K562 (cell line): ENCODE results near the gene TNIK. TPM values are rescaled to one million over a fixed set of nuclear protein-coding genes. Genes with fewer than 3 reads are reported as not detected.

Source experiments
- ATAC-seq: fragments of 200-7000 bp; cut with Tn5 transposase; 3 replicates; pipeline ENCODE4 v1.9.1; 2020; ENCODE audit warnings: moderate library complexity
- BruUV-seq: library from RNA; stranded (reverse); fragments of 400-500 nt; replicated peaks from 2 replicates; lab custom pipeline; 2021; lab: Mats Ljungman, UMichigan
- CTCF ChIA-PET: fragments of 300-600 bp; formaldehyde crosslinking; extraction: SDS; loops from one replicate; lab custom pipeline; 2021; ENCODE audit warnings: low intra/inter-chr PET ratio; lab: Yijun Ruan, JAX
- POLR2A ChIA-PET: fragments of 300-600, 350-650 bp; sonication (Branson Sonifier 250); formaldehyde crosslinking; extraction: SDS; loops from one replicate; lab custom pipeline; 2021; ENCODE audit warnings: antibody characterized with exemption, inconsistent platforms; lab: Yijun Ruan, JAX
- DNase-seq, 4 experiments: peaks; one replicate each; pipeline versions ENCODE4 v3.0.0 to v3.0.0-alpha.2; 2011 to 2018; ENCODE audit warnings: low spot score in 3 of 4, mixed read lengths in 3 of 4; ENCODE audit errors: extremely low read depth in 1 of 4
- FAIRE-seq: peaks from 2 replicates; lab custom pipeline; 2011; peaks lifted over from hg19 to GRCh38; lab: Jason Lieb, UNC
- H2AFZ ChIP-seq: 2 replicates; pipeline ENCODE4 v1.6.0; 2011; ENCODE audit warnings: low read depth, low read length, control low read depth, inconsistent platforms
- H3K27ac ChIP-seq: fragments of 200-600 bp; 3 replicates; pipeline ENCODE4 v1.8.0; 2011; ENCODE audit warnings: low read depth, mild to moderate bottlenecking, control low read depth, inconsistent platforms, low read length, moderate library complexity, mixed read lengths; ENCODE audit errors: extremely low read depth
- H3K27me3 ChIP-seq, 2 experiments: fragments of 300-600 bp in 1 of 2; 2 replicates in 1 of 2; 3 replicates in 1 of 2; pipeline versions ENCODE4 v1.6.0 to v1.8.0; 2011; ENCODE audit warnings: inconsistent platforms in 2 of 2, low read length in 2 of 2, mild to moderate bottlenecking in 1 of 2, mixed read lengths in 1 of 2, moderate library complexity in 1 of 2; ENCODE audit not compliant: control insufficient read depth in 2 of 2, insufficient read depth in 2 of 2
- H3K36me3 ChIP-seq: fragments of 300-600 bp; 3 replicates; pipeline ENCODE4 v1.8.0; 2011; ENCODE audit warnings: mild to moderate bottlenecking, low read length, inconsistent platforms; ENCODE audit not compliant: control insufficient read depth, insufficient read depth
- H3K4me1 ChIP-seq, 2 experiments: fragments of 200-600 bp in 1 of 2; replicated peaks in 1 of 2; 2 replicates in 1 of 2; 3 replicates in 1 of 2; pipeline versions ENCODE4 v1.5.1 to v1.8.0; 2011; ENCODE audit warnings: inconsistent platforms in 2 of 2, low read length in 2 of 2, mild to moderate bottlenecking in 1 of 2, mixed read lengths in 1 of 2, moderate library complexity in 1 of 2; ENCODE audit not compliant: control insufficient read depth in 2 of 2, insufficient read depth in 2 of 2
- H3K4me2 ChIP-seq: 2 replicates; pipeline ENCODE4 v1.6.1; 2011; ENCODE audit warnings: low read length, control low read depth, inconsistent platforms, mixed read lengths; ENCODE audit not compliant: insufficient read depth
- H3K4me3 ChIP-seq: fragments of 200-600 bp; sonication (generic), shearing (Covaris generic); 2 replicates; pipeline ENCODE4 v1.5.1; 2016; ENCODE audit warnings: control low read depth, inconsistent platforms
- H3K79me2 ChIP-seq: fragments of 200-600 bp; 3 replicates; pipeline ENCODE4 v1.8.0; 2011; ENCODE audit warnings: low read length, inconsistent platforms; ENCODE audit not compliant: control insufficient read depth, insufficient read depth
- H3K9ac ChIP-seq, 2 experiments: 2 replicates each; pipeline versions ENCODE4 v1.6.0 to v1.6.1; 2011; ENCODE audit warnings: low read depth in 2 of 2, low read length in 2 of 2, control low read depth in 1 of 2, inconsistent platforms in 1 of 2, mild to moderate bottlenecking in 1 of 2, mixed read lengths in 1 of 2; ENCODE audit not compliant: insufficient read depth in 1 of 2
- H3K9me1 ChIP-seq: one replicate; pipeline ENCODE4 v1.6.0; 2011; ENCODE audit warnings: inconsistent platforms, mild to moderate bottlenecking, low read length, moderate library complexity; ENCODE audit not compliant: control insufficient read depth, insufficient read depth
- H3K9me3 ChIP-seq: replicated peaks from 2 replicates; pipeline ENCODE4 v1.5.1; 2011; ENCODE audit warnings: low read depth, low read length, inconsistent platforms; ENCODE audit not compliant: control insufficient read depth, insufficient read depth
- H4K20me1 ChIP-seq: replicated peaks from 2 replicates; pipeline ENCODE4 v1.6.1; 2011; ENCODE audit warnings: low read length, inconsistent platforms, mixed read lengths; ENCODE audit not compliant: control insufficient read depth, insufficient read depth
- ELF1 ChIP-seq: fragments of 200-800 bp; sonication (Bioruptor generic); IDR thresholded peaks from 2 replicates; pipeline ENCODE4 v1.6.1; 2016; ENCODE audit warnings: missing genetic modification characterization, missing compliant biosample characterization
- ETV5 ChIP-seq: sonication (generic); formaldehyde crosslinking; IDR thresholded peaks from 2 replicates; pipeline ENCODE4 v1.4.0; 2020; ENCODE audit warnings: low read depth, mild to moderate bottlenecking, missing genetic modification reagents
- HDAC8 ChIP-seq: fragments of 450-650 bp; IDR thresholded peaks from 2 replicates; pipeline ENCODE4 v1.6.1; 2016; ENCODE audit warnings: mild to moderate bottlenecking, missing genetic modification characterization, moderate library complexity, missing compliant biosample characterization
- ZNF146 ChIP-seq: IDR thresholded peaks from one replicate; pipeline ENCODE4 v1.6.1; 2018; ENCODE audit warnings: missing compliant biosample characterization; ENCODE audit not compliant: unreplicated experiment
- WGBS: fragments of 100-300 bp; shearing (Covaris generic); methylation state at CpG from one replicate; pipeline ENCODE4 v1.1.6; 2016; ENCODE audit warnings: low coverage, mixed read lengths; ENCODE audit not compliant: insufficient coverage; ENCODE audit errors: missing lambda C conversion rate; 5-methylcytosine and 5-hydroxymethylcytosine counted together
- in situ Hi-C: fragments of 300-500 bp; cut with MboI; formaldehyde crosslinking; loops from 4 replicates; pipeline ENCODE4 v1.15.0; 2018; ENCODE audit warnings: inconsistent platforms, mixed read lengths
- intact Hi-C: fragments of 100-400 bp; cut with micrococcal nuclease; formaldehyde crosslinking; loops from 2 replicates; pipeline ENCODE4 v1.14.2; 2022
- polyA plus RNA-seq, 8 experiments: library from polyadenylated mRNA; depleted of rRNA in 4 of 8; stranded (reverse) in 5 of 8; unstranded in 3 of 8; fragments of >200 nt; fragmentation: Nextera tagmentation in 2 of 8; fragmentation: Illumina TruSeq in 1 of 8; extraction: Ambion mirVana in 2 of 8; extraction: Trizol in 1 of 8; gene quantifications; 2 replicates each; pipeline versions ENCODE4 v1.2.1 to v1.2.3, GENCODE V29; 2011 to 2014; ENCODE audit warnings: inconsistent platforms in 1 of 8, missing spikeins in 1 of 8
- total RNA-seq, 7 experiments: library from RNA; depleted of rRNA in 6 of 7; stranded (reverse); fragments of >200 nt in 6 of 7; fragmentation: Illumina TruSeq in 2 of 7; extraction: Trizol in 2 of 7; gene quantifications; 2 replicates each; pipeline versions ENCODE4 v1.2.1 to v1.2.3, GENCODE V29; 2011 to 2021; ENCODE audit warnings: low replicate concordance in 1 of 7
- TF ChIP-seq, protein P1 (sequence below): sonication (generic); formaldehyde crosslinking; IDR thresholded peaks from 2 replicates; pipeline ENCODE4 v1.8.1; 2023; ENCODE audit warnings: mild to moderate bottlenecking, missing genetic modification reagents

Gene TNIK
- total and polyA plus RNA-seq, 9 of the 15 experiments (the other 6 are each of a cell fraction or from before 2014, with no cell fraction given): 6.6 to 39.0 (median 24.7) TPM

DNA sequence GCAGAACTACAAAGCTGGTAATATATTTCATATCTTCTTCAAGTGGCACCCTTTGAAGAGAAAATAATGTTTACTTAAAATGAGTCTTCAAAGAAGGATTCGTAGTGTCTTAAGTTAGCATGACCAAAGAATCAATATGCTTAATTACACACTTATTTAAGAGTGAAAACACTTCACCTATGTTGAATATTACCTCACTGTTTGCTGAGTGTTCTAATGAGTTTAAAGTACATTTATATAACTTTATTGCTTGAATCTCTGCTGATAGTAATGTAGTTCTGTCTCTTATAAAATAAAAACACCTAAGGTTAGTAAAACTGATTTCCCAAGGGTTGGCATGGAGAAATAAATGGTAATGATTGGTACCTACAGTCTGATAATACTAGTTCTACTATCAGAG is 290.3 kb downstream of the TNIK start:
- H3K79me2 ChIP-seq: no peaks in the 10 kb centered on the region
- H3K27ac ChIP-seq: no peak overlapping the region
- no peaks in the 10 kb centered on the region for H4K20me1 ChIP-seq
- ChIA-PET CTCF (no interaction called here), POLR2A (interaction anchor here (0.6 kb wide), 1 partner anchor 40 kb away, joined by 3 read pairs; no protein-coding TSS in a partner anchor)
- in situ Hi-C loops (no loop called here), intact Hi-C loops (no loop called here)
- DNase-seq (no peak), ATAC-seq (no peak), FAIRE-seq (no peak)
- H3K36me3 ChIP-seq: peaks cover 34% of the 10 kb centered on the region; the same call in 2 of the 3 replicates
- no peaks in the 10 kb centered on the region for H3K9me3 ChIP-seq
- H3K9ac ChIP-seq: no peak overlapping the region
- H2AFZ ChIP-seq: no peak overlapping the region
- TF ChIP-seq HDAC8 (no peak), ZNF146 (CRISPR knock-in tag) (no peak), ETV5 (CRISPR knock-in tag) (no peak), ELF1 (tag) (no peak)
- TF ChIP-seq, protein P1, sequence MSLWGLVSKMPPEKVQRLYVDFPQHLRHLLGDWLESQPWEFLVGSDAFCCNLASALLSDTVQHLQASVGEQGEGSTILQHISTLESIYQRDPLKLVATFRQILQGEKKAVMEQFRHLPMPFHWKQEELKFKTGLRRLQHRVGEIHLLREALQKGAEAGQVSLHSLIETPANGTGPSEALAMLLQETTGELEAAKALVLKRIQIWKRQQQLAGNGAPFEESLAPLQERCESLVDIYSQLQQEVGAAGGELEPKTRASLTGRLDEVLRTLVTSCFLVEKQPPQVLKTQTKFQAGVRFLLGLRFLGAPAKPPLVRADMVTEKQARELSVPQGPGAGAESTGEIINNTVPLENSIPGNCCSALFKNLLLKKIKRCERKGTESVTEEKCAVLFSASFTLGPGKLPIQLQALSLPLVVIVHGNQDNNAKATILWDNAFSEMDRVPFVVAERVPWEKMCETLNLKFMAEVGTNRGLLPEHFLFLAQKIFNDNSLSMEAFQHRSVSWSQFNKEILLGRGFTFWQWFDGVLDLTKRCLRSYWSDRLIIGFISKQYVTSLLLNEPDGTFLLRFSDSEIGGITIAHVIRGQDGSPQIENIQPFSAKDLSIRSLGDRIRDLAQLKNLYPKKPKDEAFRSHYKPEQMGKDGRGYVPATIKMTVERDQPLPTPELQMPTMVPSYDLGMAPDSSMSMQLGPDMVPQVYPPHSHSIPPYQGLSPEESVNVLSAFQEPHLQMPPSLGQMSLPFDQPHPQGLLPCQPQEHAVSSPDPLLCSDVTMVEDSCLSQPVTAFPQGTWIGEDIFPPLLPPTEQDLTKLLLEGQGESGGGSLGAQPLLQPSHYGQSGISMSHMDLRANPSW (CRISPR knock-in tag): no peak
- H3K4me3 ChIP-seq: no peak overlapping the region
- no peak overlapping the region for H3K4me2 ChIP-seq
- BruUV-seq: no TSS peak
- no peaks in the 10 kb centered on the region for H3K9me1 ChIP-seq
- H3K27me3 ChIP-seq: no peaks in the 10 kb centered on the region
- 80% methylated on average over 1 of the region's 1 CpG for WGBS
- H3K4me1 ChIP-seq: no peaks in the 10 kb centered on the region; a peak in 1 of 5 replicates
